HUES48 (cell line): ENCODE measurements around the gene VGLL4.

ENCODE experiments used
- H3K27ac ChIP-seq: one replicate; pipeline ENCODE4 v1.7.0; 2013; ENCODE audit warnings: low read depth, low read length, inconsistent platforms
- H3K27me3 ChIP-seq: 2 replicates; pipeline ENCODE4 v1.6.1; 2013; ENCODE audit warnings: mild to moderate bottlenecking, low read length; ENCODE audit not compliant: control insufficient read depth, insufficient read depth
- H3K36me3 ChIP-seq: 2 replicates; pipeline ENCODE4 v1.6.1; 2013; ENCODE audit warnings: low read length; ENCODE audit not compliant: control insufficient read depth, insufficient read depth
- H3K4me1 ChIP-seq: 2 replicates; pipeline ENCODE4 v1.6.1; 2013; ENCODE audit warnings: mild to moderate bottlenecking, low read length; ENCODE audit not compliant: control insufficient read depth, insufficient read depth
- H3K4me3 ChIP-seq: 2 replicates; pipeline ENCODE4 v1.5.1; 2013; ENCODE audit warnings: mild to moderate bottlenecking, low read depth, low read length
- H3K9ac ChIP-seq: 2 replicates; pipeline ENCODE4 v1.6.1; 2013; ENCODE audit warnings: mild to moderate bottlenecking, low read depth, low read length, moderate library complexity
- H3K9me3 ChIP-seq: 2 replicates; pipeline ENCODE4 v1.6.1; 2013; ENCODE audit warnings: low read length; ENCODE audit not compliant: control insufficient read depth, insufficient read depth

VGLL4 gene

DNA sequence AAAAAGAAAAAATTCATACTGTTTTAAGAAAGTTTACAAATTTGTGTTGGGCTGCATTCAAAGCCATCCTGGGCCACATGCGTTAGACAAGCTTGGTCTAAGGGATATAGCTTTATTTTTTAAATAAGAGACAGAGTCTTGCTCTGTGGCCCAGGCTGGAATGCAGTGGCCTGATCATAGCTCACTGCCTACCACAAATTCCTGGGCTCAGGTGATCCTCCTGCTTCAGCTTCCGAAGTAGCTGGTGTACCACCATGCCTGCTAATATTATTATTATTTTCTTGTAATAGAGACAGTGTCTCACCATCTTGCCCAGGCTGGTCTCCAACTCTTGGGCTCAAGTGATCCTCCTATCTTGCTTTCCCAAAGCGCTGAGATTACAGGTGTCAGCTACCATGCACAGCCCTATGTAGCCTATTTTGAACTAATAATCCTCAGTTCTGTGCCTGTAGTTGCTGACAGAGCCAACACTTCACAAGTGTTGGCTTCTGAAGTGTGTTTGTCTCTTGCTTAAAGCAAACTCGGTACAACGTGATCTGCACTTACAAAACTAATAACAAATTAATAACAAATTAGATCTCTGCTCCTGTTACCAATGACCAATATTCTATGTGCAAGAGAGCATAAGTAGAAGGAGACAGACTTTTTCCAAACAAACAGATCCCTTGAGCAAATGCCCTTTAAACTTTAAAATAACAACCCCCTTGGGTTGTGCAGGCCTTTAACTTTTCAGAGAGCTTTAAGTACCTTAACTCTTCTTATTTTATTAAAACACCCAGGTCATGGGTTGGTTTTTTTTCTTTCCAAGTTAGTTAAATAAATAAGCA is 135.2 kb downstream of the VGLL4 start:
- Histone ChIP-seq H3K4me3 (no peak overlapping the region), H3K9ac (no peak overlapping the region), H3K36me3 (no peaks in the 10 kb centered on the region), H3K4me1 (peaks cover 21% of the 10 kb centered on the region), H3K9me3 (no peaks in the 10 kb centered on the region), H3K27me3 (no peaks in the 10 kb centered on the region), H3K27ac (peak overlapping the region; percentile 69)

GRCh38 chr3:11507719-11508118 is 136.0 kb downstream of the VGLL4 start:
- Histone ChIP-seq H3K4me1 (peaks cover 21% of the 10 kb centered on the region), H3K36me3 (no peaks in the 10 kb centered on the region), H3K9ac (no peak overlapping the region), H3K4me3 (no peak overlapping the region), H3K27me3 (no peaks in the 10 kb centered on the region), H3K27ac (no peak overlapping the region), H3K9me3 (no peaks in the 10 kb centered on the region)
